Stimulated activated CD8-positive, alpha-beta memory T cell treated with anti-CD3 and anti-CD28 coated beads, Interleukin-15, amount 100 ng/mL, for 48 hours (primary cell): ENCODE results near the gene PIK3C2B.
"Not testable (repeated sequence)": the region's sequence is repeated elsewhere in the genome, so short reads cannot be mapped to it uniquely, and the experiment has no call there.

Source experiments
- DNase-seq, 2 donors: peaks; one replicate each; pipeline ENCODE4 v3.0.0-alpha.2; 2020; ENCODE audit warnings: low read depth in 2 of 2

The PIK3C2B gene

DNA sequence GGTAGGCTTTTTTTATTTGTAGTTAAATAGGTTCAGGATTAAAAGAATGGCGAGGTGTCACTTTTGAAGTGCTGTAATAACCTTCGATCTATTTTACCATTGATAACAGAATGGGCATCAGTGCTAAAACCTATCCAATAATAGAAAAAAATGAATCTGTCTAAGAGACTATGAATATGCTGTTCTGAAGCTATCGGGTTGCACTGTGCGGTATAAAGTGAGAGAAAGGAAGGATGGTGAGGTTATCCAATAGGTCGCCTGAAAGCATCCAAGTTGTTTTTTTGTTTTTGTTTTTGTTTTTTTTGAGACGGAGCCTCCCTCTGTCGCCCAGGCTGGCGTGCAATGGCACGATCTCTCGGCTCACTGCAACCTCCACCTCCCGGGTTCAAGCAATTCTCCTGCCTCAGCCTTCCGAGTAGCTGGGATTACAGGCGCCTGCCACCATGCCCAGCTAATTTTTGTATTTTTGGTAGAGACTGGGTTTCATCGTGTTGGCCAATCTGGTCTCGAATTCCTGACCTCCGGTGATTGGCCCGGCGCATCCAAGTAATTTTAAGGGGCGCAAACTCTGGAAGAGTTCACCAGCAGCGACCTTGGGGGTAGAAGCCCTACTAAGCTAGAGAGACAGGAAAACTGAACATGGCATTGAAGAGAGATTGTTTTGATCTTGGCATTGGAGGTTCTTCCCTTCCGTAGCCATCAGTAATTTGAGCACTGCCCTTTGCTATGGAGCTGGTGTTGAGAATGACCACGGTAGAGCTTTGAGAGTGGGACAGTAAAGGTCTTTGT, 12.9 kb upstream of the PIK3C2B start:
- no peak for DNase-seq

DNA sequence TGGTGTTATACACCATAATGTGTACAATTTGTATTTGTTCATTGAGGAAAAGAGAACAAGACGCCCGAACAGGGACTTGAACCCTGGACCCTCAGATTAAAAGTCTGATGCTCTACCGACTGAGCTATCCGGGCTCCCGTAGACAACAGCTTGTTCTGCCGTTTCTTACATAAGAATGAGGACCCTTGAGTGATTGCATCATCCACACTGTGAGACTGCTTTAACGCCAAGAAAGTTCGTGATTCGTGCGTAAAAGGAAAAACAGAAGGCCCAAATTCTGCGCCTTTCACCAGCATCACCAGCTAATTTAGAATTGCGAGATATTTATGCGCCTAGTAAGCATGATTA, 12.3 kb upstream of the PIK3C2B start:
- DNase-seq: peak; percentile 70 to 73

DNA sequence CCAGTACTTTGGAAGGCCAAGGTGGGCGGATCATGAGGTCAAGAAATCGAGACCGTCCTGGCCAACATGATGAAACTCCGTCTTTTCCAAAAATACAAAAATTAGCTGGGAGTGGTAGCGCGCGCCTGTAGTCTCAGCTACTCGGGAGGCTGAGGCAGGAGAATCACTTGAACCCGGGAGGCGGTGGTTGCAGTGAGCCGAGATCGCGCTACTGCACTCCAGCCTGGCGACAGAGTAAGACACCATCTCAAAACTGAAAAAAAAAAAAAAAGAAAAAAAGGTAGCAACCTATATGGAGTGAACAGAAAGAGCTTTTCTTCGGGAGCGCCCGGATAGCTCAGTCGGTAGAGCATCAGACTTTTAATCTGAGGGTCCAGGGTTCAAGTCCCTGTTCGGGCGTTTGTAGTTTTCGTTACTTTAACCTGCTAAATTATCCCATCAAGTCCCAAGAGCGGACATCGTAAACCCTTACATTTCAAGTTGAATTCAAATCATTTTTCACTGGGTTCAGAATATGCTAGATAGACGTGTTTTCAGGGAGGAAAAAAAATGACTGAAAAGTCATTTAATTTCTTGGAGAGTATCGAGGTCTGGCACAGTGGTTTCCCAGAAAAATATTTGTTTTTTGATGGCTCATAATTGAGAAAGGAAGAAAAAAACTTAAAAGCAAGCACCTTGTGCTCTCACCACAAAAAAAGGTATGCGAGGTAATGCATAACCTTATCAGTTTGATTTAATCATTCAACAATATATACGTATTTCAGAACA, 11.8 kb upstream of the PIK3C2B start:
- peak in 1 of 2 donors; percentile 45 for DNase-seq

DNA sequence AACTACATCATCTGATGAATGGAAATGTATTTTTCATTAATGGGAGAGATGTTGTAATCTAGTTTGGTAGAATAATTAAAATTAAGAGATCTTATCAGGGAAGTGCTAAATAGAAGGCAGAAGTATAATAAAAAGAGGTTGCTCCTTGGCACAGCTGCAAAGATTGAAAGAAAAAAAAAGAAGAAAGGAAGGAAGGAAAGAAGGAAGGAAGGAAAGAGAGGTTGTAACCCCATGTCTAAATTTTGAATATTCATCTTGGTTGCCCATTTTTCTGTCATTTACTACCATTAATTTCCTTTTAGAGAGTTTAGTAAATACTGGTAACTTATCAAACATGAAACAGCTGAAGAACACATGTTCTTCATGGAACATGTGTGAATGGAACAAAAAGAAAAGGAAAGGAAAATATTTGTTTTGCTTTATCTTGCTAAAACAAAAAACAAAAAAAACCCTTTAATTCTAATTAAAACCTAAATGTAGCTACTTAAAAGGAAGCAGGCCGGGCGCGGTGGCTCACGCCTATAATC, 11.1 kb upstream of the PIK3C2B start:
- no peak for DNase-seq

DNA sequence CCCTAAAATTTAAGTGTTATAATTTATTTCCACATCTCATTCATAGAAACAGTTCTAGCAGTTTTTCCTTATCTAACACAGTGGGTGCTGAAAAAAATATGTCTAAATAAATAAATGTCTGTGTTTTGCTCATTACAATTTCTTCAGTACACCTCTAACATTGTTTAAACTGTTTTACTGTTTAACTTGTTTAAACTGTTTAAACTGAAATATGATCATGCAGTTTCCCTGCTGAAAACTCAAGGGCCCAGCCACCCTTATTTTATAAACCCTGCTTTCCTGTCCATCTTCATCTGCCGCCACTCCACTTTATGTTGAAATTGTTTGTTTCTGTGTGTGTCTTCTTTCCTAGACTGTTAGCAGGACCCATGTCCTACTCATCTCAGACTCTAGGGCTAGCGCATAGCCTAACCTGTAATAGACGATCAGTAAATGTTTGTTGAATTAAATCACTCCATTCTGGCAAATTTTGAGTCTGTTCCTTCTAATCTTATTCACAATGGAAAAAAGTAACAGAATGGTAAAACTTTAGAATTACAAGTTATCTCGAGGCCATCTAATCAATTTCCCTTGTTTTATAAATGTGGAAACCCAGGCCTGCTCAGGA, 9.4 kb upstream of the PIK3C2B start:
- DNase-seq: no peak

DNA sequence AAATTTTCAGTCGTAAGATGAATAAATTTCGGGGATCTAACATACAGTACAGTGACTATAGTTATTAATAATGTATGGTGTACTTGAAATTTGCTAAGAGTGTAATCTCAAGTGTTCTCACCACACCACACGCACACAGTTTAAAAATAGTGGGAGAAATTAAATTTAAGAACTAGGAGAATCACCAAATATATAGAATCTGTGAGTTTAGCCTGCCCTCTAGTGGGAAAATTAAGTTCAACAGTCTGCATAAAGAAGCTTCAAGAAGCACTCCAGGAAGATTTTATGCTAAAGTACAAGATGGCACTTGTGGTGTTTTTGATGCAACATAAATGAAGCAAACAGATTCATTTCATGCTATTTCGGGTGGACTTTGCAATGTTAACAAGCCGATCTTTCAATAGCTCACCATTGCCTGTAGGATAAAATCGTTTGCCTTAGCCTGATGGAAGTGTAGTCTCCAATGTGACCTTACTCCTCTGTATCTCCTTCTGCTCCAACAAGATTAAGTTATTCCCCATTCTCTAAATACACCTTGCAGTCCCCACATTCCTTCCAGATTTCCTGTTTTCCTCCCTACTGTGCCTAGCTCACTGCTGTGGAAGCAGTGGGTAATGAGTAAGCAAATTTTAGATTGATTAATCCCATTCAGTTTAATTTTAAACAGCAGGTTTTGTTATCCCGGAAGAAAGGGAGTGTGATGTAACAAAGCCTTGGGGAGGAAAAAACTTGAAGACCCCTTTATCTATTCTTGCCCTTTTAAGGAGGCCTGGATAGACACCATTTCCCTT, 8.7 kb upstream of the PIK3C2B start:
- DNase-seq: no peak

DNA sequence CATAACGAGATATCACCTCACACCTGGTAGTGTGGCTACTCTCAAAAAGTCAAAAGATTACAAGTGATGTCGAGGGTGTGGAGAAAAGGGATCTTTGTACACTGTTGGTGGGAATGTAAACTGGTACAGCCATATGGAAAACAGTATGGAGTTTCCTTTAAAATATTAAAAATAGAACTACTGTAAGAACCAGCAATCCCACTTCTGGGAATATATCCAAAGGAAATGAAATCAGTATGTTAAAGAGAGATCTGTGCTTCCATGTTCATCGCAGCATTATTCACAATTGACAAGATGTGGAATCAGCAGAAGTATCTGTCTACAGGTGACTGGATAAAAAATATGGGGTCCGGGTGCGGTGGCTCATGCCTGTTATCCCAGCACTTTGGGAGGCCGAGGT, 7.6 kb upstream of the PIK3C2B start:
- no peak for DNase-seq

DNA sequence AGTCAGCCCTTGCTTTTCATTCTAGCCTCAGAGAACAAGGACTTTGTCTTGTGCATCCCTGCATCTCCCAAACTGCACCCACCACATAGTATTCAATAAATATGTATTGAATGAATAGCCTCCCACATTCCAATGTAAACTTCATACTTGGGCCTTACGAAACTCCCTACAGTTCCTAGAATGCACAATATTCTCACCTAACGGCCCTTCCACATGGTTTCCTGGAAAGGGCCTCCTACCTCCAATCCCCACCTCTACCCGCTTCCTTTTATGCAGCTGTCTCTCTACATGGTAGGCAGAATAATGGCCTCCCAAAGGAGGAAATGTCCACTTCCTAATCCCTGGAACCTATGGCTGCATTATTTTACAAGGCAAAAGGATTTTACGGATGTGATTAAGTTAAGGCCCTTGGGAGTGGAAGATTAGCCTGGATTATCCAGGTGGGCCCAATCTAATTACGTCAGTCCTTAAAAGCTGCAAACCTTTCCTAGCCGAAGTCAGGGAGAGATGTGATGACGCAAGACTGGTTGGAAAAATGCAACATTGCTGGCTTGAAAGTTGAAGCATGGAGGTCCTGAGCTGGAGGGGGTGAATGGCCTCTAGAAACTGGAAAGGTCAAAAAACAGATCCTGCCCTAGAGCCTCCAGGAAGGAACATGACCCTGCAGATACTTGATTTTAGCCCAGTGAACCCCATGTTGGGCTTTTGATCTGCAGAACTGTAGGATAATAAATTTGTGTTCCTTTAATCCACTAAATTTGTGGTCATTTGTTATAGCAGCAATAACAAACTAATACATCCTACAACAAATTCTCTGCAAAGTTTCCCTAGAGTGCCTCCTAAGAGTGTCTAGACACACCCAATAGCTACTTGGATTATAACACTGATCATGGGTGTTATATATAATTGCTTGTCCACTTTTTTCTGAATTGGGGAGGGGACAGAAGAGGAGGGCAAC, 5.2 kb upstream of the PIK3C2B start:
- DNase-seq: no peak

DNA sequence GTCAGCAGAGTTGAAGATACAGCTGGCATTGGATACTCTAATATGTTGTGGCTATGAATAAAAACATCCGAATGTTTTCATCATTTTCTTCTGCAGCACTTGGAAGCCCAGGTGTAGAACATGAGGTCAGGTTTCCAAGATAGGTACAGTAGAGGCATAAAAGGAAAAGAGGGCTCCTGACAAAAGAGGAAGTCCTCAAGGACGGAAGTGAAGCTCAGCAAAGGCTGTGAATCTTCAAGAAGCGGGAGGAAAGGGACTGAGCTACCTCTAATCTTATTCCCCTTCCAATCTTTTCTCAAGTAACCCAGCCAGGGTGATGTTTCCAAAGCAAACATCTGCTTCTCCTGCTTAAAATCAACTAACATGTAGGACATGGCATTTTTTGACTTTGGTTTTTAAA, 4.4 kb upstream of the PIK3C2B start:
- no peak for DNase-seq

DNA sequence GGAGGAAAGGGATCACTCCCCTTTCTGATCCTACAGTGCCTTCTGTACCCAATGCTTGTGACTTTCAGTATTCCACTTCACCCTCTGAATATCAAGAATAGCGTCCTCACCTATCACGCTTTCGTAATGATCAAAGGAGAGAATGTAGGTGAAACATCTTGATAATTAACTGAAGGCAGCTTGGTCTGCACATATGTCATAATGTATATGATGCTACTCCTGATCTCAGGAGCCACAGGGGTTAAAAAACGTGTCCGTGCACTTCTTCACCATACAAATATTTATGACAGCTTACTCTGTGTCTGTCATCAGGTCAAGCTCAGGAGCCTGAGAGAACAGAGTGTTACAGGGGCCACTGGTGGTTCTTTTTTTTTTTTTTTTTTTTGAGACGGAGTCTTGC, 1.2 kb upstream of the PIK3C2B start:
- DNase-seq: no peak

DNA sequence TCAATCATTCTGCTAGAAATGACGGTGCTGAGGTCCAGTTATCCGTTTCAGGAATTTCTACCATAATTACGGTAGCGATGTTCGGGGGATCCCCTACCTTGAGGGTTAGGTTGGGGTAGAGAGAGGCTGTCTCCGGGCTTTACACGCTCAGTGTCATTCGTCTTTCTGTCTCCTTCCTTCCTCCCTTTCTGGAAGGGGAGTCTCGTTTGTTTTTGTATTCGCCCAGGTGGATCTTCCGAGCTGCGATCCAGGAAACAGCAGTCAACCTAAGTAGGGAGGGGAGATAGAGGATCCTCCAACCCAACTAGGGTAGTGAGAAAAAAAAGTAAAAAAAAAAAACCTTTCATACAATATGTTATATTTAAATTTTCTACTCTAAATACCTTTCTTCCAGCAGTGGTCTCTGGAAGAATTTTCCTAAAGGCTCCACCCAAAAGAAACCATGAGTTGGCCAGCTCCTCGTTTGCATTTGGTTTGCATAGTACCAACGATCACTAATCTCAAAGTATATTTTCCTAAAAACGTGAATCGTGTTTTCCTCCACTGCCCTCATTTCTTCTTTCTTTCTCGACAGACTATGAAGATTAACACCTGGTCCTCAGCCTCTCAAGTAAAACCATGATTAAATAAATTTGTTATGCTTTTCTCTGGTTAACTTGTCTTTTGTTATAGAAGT, 611 bp upstream of the PIK3C2B start:
- DNase-seq: no peak

DNA sequence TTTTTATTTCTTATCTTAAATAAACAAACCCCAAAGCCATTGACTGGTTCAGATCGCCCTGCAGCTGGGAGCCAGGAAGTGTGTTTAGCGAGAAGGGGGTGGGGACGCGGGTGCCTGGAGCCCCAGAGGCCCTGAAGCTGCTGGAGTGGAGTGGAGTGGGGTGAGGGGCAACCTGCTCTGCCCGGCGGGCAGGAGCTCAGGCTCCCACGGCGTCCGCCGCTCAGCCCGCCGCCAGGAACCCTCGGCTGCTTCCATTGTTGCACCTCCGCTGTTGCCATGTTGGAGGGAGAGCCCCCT, 673 bp downstream of the PIK3C2B start:
- DNase-seq: no peak

DNA sequence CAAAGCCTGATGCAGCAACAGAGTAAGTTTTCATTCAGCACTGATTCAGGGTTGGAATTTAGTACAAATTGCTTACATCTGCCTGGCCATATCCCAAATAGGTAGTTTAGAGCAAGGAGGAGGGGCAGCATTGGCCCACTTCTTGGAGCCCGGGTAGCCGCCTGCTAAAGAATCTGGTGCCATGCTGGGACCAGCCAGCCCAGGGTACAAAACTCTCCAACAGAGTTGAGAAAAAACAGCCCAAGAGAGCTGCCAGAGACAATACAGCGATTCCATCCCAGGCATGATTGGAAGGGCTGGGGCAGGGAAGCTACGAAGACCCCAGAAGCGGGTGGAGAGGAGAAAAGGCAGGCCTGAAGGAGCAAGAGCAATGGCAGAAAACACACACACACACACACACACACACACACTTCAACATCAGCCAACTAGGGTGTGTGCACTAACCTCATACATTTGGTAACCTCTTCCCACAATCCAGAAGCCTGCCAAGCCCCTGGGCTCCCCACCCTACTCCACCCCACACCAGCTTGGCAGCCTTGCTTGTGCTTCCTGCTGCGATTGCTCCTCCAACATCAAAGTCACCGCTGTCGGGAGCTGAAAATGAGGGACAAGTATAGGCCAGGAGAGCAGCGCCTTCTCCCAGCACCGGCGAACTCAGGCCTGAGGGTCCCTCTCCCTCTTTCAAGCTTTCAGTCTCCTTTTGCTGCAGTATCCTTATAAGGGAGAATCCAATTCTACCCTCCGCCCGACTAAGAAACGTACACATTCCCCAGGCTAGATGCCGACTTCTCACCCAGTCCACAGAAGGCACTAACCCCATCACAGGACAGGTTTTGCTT, 1.2 kb downstream of the PIK3C2B start:
- DNase-seq: no peak

DNA sequence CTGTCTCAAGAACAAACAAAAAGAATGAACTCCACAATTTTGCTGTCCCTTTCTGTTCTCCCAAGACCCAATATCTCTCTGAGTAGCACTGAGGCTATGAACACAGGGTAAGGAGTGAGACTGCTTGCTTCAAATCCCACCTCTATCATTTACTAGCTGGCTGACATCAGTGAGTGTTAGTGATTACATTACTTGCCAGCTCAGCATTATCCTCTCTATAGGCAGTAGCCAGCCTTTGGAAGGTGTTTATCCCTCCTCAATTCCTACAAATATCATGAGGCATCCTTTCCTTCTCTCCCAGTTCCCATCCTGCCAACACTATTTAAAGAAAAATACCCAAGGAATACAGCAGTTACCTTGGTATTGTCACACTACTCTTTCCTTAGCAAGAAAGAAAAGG, 3.0 kb downstream of the PIK3C2B start:
- no peak for DNase-seq

DNA sequence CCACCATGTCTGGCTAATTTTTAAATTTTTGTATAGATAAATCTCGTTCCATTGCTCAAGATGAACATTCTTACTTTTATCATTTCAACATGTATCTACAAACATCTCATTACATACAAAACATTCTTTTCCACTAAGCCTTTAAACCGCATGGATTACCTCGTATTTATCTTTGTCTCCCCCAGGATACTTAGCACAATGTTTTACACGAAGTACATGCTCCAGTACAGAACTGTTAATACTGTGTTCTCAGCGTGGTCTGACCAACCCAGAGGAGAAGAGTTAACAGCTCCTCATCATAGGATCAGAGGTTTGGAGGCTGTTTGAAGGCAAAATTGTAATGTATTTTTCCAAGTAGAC, 7.4 kb downstream of the PIK3C2B start:
- no peak for DNase-seq

DNA sequence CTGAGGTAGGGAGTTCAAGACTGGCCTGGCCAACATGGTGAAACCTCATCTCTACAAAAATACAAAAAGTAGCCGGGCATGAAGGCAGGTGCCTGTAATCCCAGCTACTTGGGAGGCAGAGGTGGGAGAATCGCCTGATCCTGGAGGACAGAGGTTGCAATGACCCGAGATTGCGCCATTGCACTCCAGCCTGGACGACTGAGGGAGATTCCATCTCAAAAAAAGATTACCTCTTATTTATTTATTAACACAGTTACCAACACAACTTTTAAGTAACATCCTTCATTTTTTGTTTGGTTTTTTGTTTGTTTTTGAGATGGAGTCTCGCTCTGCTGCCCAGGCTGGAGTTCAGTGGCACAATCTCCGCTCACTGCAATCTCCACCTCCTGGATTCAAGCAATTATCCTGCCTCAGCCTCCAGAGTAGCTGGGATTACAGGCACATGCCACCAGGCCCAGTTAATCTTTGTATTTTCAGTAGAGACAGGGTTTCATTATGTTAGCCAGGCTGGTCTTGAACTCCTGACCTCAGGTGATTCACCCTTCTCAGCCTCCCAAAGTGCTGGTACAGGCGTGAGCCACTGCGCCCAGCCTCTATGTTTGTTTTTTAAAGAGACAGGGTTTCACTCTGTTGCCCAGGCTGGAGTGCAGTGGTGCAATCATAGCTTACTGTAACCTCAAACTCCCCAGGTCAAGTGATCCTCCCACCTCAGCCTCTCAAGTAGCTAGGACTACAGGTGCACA, 7.9 kb downstream of the PIK3C2B start:
- not testable (repeated sequence) for DNase-seq

DNA sequence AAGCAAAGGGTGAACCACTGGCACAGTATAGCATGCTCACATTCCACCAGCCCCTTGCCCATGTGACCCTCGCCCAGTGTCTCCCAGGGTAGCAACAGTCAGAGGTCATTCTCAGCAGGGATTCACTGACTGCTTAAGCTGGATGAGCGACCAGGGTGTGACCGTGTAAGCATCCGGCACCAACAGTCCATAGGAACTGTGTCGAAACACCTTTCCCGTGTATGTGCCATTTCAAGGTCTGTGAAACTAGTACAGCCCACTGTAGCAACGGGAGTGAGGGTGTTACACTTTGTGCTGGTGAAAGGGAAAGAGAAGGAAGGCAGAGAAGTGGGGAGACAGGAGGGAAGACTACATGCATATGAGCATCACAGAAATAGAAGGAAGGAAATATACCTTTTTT, 10.8 kb downstream of the PIK3C2B start:
- no peak for DNase-seq

DNA sequence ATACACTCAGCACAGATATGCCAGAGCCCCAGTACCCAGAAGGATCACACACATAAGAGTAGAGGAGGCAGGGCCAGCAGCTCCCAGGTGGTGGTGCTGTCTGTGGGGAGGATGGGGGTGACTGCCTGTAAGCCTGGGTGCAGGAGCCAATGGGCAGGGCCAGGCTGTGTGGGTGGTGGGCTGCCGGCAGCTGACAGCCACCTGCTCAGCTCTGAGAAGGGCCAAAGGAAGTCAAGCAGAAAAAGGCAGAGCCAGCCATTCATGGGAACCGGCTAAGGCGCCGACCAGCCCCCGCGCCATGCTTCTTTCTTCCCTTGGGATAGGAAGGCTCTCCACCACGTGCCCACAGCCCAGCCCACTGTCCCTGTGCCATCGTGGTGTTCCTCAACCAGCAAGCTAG, 14.1 kb downstream of the PIK3C2B start:
- DNase-seq: no peak
